Activated T-cell treated with anti-CD3 and anti-CD28 coated beads, Interleukin-2, amount 50 U/mL, for 72 hours (primary cell): ENCODE measurements around the gene CD3G. TPM values are rescaled to one million over a fixed set of nuclear protein-coding genes. Genes with fewer than 3 reads are reported as not detected.
"Not testable (repeated sequence)": the region's sequence is repeated elsewhere in the genome, so short reads cannot be mapped to it uniquely, and the experiment has no call there.

Source experiments
- ATAC-seq, 2 donors: fragments of 150-1000 bp; cut with Tn5 transposase; replicated peaks in 1 of 2; 2 replicates each; pipeline ENCODE4 v1.10.0; 2021; ENCODE audit warnings: moderate library complexity in 2 of 2, mild to moderate bottlenecking in 1 of 2
- DNase-seq, 2 donors: peaks; one replicate each; pipeline ENCODE4 v3.0.0; 2021 to 2022; ENCODE audit warnings: mixed read lengths in 1 of 2
- H3K27ac Mint-ChIP-seq: one replicate; pipeline ENCODE4 v1.8.0; 2022; ENCODE audit warnings: mild to moderate bottlenecking, moderate library complexity, mixed read lengths
- H3K27me3 Mint-ChIP-seq: one replicate; pipeline ENCODE4 v1.8.0; 2022; ENCODE audit warnings: low read depth, mixed read lengths
- H3K36me3 Mint-ChIP-seq, 2 donors: one replicate each; pipeline ENCODE4 v1.8.0; 2022; ENCODE audit warnings: mixed read lengths in 2 of 2, mild to moderate bottlenecking in 1 of 2; ENCODE audit not compliant: insufficient read depth in 2 of 2
- H3K4me1 Mint-ChIP-seq: one replicate; pipeline ENCODE4 v1.8.0; 2022; ENCODE audit warnings: low read depth, mixed read lengths
- H3K4me3 Mint-ChIP-seq, 2 donors: one replicate each; pipeline ENCODE4 v1.8.0; 2022; ENCODE audit warnings: mild to moderate bottlenecking in 2 of 2, mixed read lengths in 2 of 2, moderate library complexity in 2 of 2
- H3K9me3 Mint-ChIP-seq, 2 donors: one replicate each; pipeline ENCODE4 v1.8.0; 2022; ENCODE audit warnings: mixed read lengths in 2 of 2
- total RNA-seq, 2 donors: library from RNA; stranded (reverse); gene quantifications; one replicate each; pipeline ENCODE4 v1.2.3, GENCODE V29; 2022

The CD3G gene
- total RNA-seq = 100 to 1,000 TPM; 125 to 128 TPM

DNA sequence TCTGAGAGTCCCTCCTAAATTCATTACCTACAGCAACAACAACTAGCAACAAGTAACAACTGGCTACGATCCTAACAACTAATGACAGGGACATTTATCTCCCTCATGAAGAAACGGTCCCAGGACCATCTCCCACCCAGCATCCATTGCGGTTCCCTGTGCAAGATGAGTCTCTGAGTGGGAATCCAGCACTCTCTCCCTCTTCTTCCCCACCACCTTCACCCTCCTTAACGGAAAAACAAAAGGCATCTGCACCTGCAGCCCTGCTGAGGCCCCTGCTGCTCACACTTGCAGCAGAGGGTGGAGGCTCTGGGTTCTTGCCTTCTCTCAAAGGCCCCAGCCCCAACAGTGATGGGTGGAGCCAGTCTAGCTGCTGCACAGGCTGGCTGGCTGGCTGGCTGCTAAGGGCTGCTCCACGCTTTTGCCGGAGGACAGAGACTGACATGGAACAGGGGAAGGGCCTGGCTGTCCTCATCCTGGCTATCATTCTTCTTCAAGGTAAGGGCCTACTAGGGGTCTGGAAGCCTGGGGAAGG lies at the start of gene CD3G:
TSS of gene CD3G (plus strand) at position 364 of the 535 bp plus-strand sequence. CDS start at position 444, 80 bp downstream.
- peaks cover 30 to 42% of the 10 kb centered on the region in 2 donors for H3K36me3 Mint-ChIP-seq
- no peaks in the 10 kb centered on the region for H3K9me3 Mint-ChIP-seq
- H3K4me3 Mint-ChIP-seq = peak within 1 kb of the TSS; percentile 86 to 90
- DNase-seq (peak; percentile 78 to 82), ATAC-seq (peak; percentile 68 to 69)
- H3K27ac Mint-ChIP-seq = peak within 1 kb of the TSS; percentile 99
- H3K27me3 Mint-ChIP-seq = no peaks in the 10 kb centered on the region
- peaks cover 86% of the 10 kb centered on the region for H3K4me1 Mint-ChIP-seq

DNA sequence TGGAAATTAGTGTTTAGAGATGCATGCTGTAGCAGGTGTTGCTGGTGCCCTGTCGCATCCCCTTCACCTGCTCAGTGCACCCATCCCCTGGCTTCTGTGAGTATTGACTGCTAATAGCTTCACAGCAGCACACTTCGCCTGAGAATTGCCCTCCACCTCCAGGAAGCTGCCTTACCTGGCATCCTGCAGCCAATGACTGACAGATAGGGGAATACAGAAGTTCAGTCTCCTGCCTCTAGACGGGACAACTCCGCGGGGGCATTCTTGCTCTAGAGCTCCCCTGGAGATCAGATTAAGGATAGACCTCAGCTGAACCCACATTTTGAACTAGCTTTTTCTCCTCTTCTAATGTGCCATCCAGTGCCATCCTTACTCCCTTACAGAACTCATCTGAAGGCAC lies 48.9 kb upstream of the CD3G start:
- Mint-ChIP-seq H3K4me3 (no peak overlapping the region), H3K36me3 (no peaks in the 10 kb centered on the region), H3K27ac (no peak overlapping the region), H3K4me1 (peaks cover 27% of the 10 kb centered on the region), H3K9me3 (no peaks in the 10 kb centered on the region), H3K27me3 (no peaks in the 10 kb centered on the region)
- DNase-seq = no peak
- no peak for ATAC-seq

GRCh38 chr11:118295815-118296454 lies 48.2 kb upstream of the CD3G start:
- Mint-ChIP-seq H3K4me1 (peaks cover 22% of the 10 kb centered on the region), H3K36me3 (no peaks in the 10 kb centered on the region), H3K4me3 (peak overlapping the region; percentile 14 to 17), H3K9me3 (no peaks in the 10 kb centered on the region), H3K27me3 (no peaks in the 10 kb centered on the region), H3K27ac (peak overlapping the region; percentile 7)
- ATAC-seq (peak; percentile 71 to 76), DNase-seq (peak in 1 of 2 donors; percentile 38)

DNA sequence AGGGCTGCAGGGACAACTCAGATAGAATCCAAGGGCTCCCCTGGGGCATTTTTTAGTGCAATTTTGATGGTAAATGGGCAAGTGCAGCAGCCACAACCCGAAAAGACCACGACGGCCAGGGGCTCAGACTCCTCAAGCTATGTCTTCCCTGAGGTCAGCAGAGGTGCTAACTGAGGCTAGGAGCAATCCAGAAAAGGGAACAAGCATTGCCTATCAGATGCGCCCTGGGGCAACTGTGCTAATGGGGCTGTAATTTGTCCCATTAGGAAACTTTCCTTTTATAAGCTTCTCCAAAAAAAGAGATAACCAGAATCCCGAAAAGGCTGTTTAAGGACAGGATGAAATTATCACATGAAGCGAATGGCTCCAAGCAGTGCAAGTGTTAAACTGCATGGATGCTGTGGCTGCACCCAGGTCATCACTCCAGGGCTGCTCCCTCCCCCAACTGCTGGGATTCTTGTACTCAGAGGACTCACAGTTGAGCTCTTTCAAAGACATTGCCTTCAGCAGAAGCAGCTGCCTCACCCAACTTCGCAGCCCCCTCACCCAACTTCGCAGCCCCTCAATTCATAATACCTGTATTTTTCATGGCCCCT lies 42.4 kb upstream of the CD3G start:
- ATAC-seq (no peak), DNase-seq (no peak)
- Mint-ChIP-seq H3K4me1 (peaks cover 34% of the 10 kb centered on the region), H3K9me3 (no peaks in the 10 kb centered on the region), H3K27me3 (no peaks in the 10 kb centered on the region), H3K36me3 (peaks cover 13 to 14% of the 10 kb centered on the region in 2 donors), H3K27ac (no peak overlapping the region), H3K4me3 (no peak overlapping the region)

GRCh38 chr11:118304227-118304567 lies 39.9 kb upstream of the CD3G start:
- Mint-ChIP-seq H3K27ac (peak overlapping the region; percentile 100), H3K4me3 (peak overlapping the region; percentile 98 to 100), H3K27me3 (no peaks in the 10 kb centered on the region), H3K36me3 (peaks cover 23 to 32% of the 10 kb centered on the region in 2 donors), H3K4me1 (peaks cover 59% of the 10 kb centered on the region), H3K9me3 (no peaks in the 10 kb centered on the region)
- DNase-seq (no peak), ATAC-seq (peak; percentile 24 to 35)

DNA sequence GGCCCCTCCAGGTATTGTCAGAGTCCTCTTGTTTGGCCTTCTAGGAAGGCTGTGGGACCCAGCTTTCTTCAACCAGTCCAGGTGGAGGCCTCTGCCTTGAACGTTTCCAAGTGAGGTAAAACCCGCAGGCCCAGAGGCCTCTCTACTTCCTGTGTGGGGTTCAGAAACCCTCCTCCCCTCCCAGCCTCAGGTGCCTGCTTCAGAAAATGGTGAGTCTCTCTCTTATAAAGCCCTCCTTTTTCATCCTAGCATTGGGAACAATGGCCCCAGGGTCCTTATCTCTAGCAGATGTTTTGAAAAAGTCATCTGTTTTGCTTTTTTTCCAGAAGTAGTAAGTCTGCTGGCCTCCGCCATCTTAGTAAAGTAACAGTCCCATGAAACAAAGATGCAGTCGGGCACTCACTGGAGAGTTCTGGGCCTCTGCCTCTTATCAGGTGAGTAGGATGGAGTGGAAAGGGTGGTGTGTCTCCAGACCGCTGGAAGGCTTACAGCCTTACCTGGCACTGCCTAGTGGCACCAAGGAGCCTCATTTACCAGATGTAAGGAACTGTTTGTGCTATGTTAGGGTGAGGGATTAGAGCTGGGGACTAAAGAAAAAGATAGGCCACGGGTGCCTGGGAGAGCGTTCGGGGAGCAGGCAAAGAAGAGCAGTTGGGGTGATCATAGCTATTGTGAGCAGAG lies 39.4 kb upstream of the CD3G start, which contains the start of gene CD3E:
TSS of gene CD3E (plus strand) at position 163 of the 681 bp plus-strand sequence. CDS start at position 386, 223 bp downstream.
- ATAC-seq (peak; percentile 80 to 82), DNase-seq (peak; percentile 76 to 77)
- peaks cover 64% of the 10 kb centered on the region for H3K4me1 Mint-ChIP-seq
- peaks cover 23 to 35% of the 10 kb centered on the region in 2 donors for H3K36me3 Mint-ChIP-seq
- peak within 1 kb of the TSS; percentile 98 to 100 for H3K4me3 Mint-ChIP-seq
- H3K9me3 Mint-ChIP-seq = no peaks in the 10 kb centered on the region
- no peaks in the 10 kb centered on the region for H3K27me3 Mint-ChIP-seq
- peak within 1 kb of the TSS; percentile 100 for H3K27ac Mint-ChIP-seq

GRCh38 chr11:118305726-118306125 lies 38.4 kb upstream of the CD3G start:
- H3K4me1 Mint-ChIP-seq = peaks cover 73% of the 10 kb centered on the region
- no peak for DNase-seq
- no peaks in the 10 kb centered on the region for H3K9me3 Mint-ChIP-seq
- peak overlapping the region; percentile 98 to 100 for H3K4me3 Mint-ChIP-seq
- H3K36me3 Mint-ChIP-seq = peaks cover 26 to 40% of the 10 kb centered on the region in 2 donors
- peak overlapping the region; percentile 100 for H3K27ac Mint-ChIP-seq
- no peaks in the 10 kb centered on the region for H3K27me3 Mint-ChIP-seq
- ATAC-seq = no peak

DNA sequence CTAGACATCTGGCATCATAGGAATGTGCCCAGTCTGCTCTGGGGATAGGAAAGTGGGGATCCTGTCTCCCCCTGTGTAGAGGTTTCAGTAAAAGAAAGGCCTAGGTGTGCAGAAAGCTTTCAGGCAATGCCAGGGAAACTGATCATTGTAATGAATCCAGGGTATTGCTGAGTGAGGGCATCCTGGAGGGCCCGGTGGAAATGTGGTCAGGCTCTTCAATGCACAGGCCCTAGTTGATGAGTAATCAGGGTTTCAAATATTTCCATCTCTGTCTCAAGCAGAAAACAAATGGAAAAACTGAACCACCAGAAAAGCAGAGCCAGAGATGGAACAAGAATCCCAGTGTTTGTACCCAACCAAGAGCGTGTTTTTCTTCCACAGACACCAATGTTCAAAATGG lies 37.6 kb upstream of the CD3G start:
- peak overlapping the region; percentile 98 to 100 for H3K4me3 Mint-ChIP-seq
- H3K27me3 Mint-ChIP-seq = no peaks in the 10 kb centered on the region
- DNase-seq = peak; percentile 50 to 52
- ATAC-seq = peak; percentile 61 to 64
- peak overlapping the region; percentile 100 for H3K27ac Mint-ChIP-seq
- H3K9me3 Mint-ChIP-seq = no peaks in the 10 kb centered on the region
- H3K4me1 Mint-ChIP-seq = peaks cover 81% of the 10 kb centered on the region
- H3K36me3 Mint-ChIP-seq = peaks cover 28 to 44% of the 10 kb centered on the region in 2 donors

DNA sequence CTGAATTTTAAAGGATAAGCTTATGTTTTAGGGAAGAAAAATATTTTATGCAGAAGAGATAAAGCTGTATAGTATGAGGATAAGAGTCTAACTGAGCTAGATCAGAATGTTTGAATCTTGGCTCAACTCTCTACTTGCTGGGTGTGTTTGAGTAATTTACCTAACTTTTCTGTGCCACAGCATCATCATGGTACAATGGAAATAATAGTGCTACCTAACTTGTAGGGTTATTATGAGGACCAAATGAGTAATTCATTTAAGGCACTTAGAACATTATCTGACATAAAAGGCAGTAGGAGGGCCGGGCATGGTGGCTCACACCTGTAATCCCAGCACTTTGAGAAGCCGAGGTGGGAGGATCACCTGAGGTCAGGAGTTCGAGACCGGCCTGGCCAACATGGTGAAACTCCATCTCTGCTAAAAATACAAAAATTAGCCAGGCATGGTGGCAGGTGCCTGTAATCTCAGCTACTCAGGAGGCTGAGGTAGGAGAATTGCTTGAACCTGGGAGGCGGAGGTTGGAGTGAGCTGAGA lies 35.1 kb upstream of the CD3G start:
- peaks cover 32 to 57% of the 10 kb centered on the region in 2 donors for H3K36me3 Mint-ChIP-seq
- peak in 1 of 2 donors; percentile 24 for DNase-seq
- peaks cover 80% of the 10 kb centered on the region for H3K4me1 Mint-ChIP-seq
- peak overlapping the region; percentile 98 to 100 for H3K4me3 Mint-ChIP-seq
- H3K27ac Mint-ChIP-seq = peak overlapping the region; percentile 100
- ATAC-seq = peak; percentile 48 to 54
- H3K27me3 Mint-ChIP-seq, H3K9me3 Mint-ChIP-seq: not testable (repeated sequence)

DNA sequence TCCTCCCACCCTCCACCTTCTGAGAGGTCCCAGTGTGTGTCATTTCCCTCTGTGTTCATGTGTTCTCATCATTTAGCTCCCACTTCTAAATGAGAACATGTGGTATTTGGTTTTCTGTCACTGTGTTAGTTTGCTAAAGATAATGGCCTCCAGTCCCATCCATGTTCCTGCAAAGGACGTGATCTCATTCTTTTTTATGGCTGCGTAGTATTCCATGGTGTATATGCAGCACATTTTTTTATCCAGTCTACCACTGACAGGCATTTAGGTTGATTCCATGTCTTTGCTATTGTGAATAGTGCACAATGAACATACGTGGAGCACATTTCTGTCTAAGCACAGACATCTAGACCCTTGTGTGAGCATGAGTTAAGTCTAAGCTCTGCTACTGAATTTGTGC lies 33.9 kb upstream of the CD3G start:
- ATAC-seq (no peak), DNase-seq (no peak)
- Mint-ChIP-seq H3K4me1 (peaks cover 86% of the 10 kb centered on the region), H3K27me3 (no peaks in the 10 kb centered on the region), H3K27ac (peak overlapping the region; percentile 49), H3K36me3 (peaks cover 29 to 53% of the 10 kb centered on the region in 2 donors), H3K4me3 (peak overlapping the region in 1 of 2 donors; percentile 8), H3K9me3 (no peaks in the 10 kb centered on the region)

- H3K4me3 Mint-ChIP-seq = peak overlapping the region in 1 of 2 donors; percentile 31
- no peaks in the 10 kb centered on the region for H3K27me3 Mint-ChIP-seq
- H3K36me3 Mint-ChIP-seq = peaks cover 26 to 54% of the 10 kb centered on the region in 2 donors
- DNase-seq (no peak), ATAC-seq (no peak)
- peaks cover 89% of the 10 kb centered on the region for H3K4me1 Mint-ChIP-seq
- H3K9me3 Mint-ChIP-seq = no peaks in the 10 kb centered on the region
- peak overlapping the region; percentile 71 for H3K27ac Mint-ChIP-seq
These were observed 33.2 kb upstream of the CD3G start for GRCh38 chr11:118310781-118311485.

DNA sequence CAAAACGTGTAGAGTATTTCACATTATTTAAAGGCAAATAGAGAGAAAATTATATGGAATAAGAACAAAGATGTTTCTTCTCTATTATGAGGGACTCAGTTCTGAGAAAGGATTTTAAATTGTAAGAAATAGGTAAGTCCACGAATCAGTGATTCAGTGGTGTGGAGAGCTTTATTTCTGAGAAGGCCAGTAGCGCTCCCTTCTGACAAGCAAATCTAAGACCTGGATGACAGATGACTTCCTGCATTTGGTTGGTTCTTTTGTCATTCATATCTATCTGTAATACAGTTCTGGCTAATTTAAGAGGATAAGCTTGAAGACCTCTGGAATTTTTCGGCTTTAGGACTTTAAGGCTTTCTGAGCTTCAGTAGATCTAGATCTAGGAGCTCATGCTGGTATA lies 32.6 kb upstream of the CD3G start:
- no peaks in the 10 kb centered on the region for H3K9me3 Mint-ChIP-seq
- no peak for DNase-seq
- H3K4me1 Mint-ChIP-seq = peaks cover 91% of the 10 kb centered on the region
- peak overlapping the region; percentile 71 for H3K27ac Mint-ChIP-seq
- ATAC-seq = no peak
- peaks cover 23 to 51% of the 10 kb centered on the region in 2 donors for H3K36me3 Mint-ChIP-seq
- H3K4me3 Mint-ChIP-seq = peak overlapping the region in 1 of 2 donors; percentile 31
- H3K27me3 Mint-ChIP-seq = no peaks in the 10 kb centered on the region
